OCI-LY7 (cell line): ENCODE results near the gene RSBN1L.

ENCODE experiments used
- CTCF ChIP-seq: fragments of 200-600 bp; sonication (generic); conservative IDR thresholded peaks from 2 replicates; pipeline ENCODE4 v1.5.1; 2014; ENCODE audit warnings: mild to moderate bottlenecking, antibody characterized with exemption, low read length, moderate library complexity, mixed read lengths
- EZH2phosphoT487 ChIP-seq: fragments of 200-600 bp; sonication (generic); IDR thresholded peaks from 2 replicates; pipeline ENCODE4 v1.6.1; 2018; ENCODE audit warnings: low read depth, borderline replicate concordance, mild to moderate bottlenecking, mixed run types, antibody characterized with exemption, low read length, moderate library complexity, mixed read lengths

- TF ChIP-seq CTCF (no peak), EZH2phosphoT487 (no peak)
Measured at GRCh38 chr7:77746164-77746823, 50.0 kb downstream of the RSBN1L start.
